RPMI8226 (cell line): Measurements from ENCODE around the gene PANX1.

Source experiments
- DNase-seq: peaks from one replicate; pipeline ENCODE4 v3.0.0-alpha.2; 2015

Gene PANX1

DNA sequence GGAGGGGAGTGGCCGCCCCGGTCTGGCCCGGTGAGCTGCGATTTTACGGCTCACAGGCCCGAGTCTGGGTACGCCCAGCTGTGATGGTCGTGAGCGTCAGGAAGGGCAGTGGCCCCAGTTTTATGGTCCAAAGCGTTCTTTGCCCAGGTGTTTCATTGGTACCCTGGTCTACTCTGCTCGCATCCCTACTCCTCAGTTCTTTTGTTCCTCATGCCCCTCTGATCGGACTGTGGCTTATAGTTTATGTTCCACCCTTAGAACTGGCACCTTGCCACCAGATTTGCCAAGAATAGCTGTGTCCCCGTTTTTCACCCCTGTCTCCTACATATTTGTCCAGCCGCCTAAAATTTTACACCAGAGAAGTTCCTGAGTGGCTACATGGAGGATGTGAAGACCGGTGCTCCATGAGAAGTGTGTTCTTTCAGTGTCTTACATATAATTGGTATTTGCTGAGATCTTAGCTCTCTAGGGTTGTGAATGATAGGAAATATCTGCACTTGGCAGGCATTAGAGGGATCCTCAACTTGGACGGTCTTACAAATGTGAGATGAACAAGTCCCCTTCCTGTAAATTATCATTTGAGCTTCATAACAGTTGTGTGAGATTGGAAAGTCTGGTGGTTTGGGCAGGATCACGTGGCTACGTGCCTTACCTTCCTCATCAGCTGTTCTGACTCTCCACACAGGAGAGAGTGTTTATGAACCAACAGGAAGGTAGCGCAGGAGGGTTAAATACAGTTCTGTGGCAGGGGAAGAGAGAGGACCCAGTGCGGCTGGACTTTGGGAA, 1.1 kb downstream of the PANX1 start:
- no peak for DNase-seq

DNA sequence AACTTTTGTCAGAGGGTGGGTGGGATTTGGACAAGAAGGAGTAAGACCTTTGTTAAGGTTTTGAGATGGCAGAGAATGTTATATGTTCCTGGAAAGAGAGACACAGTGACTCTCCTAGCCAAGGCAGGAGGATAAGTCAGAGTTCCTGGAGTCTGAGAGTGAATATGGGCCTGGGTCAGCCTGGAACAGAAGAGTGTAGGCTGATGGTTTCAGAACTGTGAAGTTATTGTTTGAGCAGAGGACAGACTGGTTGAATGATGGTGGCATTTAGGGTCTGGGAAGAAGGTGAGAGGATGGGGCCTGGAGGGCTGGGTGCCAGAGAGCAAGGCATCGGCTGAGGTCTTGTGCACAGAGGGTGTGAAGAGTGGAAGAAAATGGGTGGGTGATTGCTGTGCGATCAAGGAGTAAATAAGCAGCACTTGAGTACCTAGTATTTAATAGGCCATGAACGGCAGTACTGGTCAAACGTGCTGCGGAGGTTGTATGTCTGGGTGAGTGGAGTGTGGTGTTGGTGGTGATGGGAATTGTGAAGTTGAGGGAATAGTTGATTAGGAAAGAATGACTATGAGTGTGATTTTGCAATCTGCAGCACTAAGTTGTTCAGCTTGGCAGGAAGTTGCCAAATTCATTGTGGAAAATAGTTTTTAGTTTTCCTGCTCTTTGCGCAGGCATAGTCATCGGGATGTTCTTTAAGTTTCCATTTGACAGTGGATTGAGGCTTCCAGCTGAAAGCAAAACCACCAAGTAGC, 1.8 kb downstream of the PANX1 start:
- no peak for DNase-seq

DNA sequence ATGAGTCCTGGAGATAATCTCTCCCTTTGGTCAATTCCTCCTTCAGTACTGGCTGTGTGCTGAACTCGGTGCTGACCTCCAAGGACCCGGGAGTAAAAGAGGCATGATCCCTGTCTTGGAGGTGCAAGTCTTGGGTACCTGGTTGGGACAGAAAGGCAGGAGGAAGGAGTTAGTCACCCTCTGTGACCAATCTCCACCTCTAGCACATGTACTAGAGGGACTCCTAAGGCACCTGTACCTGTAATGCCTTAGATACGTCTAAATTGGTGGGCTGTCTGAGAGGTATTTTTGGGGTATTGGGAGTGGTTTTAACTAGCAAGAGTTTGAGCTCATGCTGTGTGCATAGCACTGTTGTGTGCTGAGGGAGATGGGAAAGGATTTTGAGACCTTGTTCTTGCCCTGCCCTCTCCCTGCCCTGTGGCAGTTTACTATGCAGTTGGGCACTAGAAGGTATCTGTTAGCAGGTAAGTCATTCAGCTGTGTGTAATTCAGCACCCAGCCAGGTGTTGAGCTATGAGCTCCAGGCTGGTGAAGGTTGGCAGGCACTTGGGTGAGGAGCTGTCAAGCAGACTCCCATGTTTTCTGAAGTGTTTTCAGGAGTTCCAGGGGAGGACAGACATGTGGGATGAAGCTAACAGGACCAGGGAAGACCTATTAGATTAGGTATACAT, 2.5 kb downstream of the PANX1 start:
- no peak for DNase-seq

DNA sequence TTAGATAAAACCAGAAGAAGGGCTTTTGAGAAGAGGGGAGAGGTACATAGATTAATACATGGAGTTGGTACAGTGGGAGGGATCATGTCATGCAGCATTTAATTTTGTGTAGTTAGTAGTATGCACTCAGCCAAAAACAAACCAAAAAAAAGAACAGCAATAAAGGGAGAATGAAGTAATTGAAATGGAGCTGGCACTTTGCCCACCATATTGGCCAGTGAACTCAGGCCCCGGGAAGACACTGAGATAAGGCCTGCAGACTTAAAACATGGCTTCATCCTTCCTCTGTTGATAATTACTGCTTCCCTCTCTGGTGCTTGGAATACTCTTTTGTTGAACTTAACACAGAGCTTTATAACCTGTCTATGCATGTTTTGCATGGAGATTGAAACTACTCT, 3.1 kb downstream of the PANX1 start:
- DNase-seq: no peak

DNA sequence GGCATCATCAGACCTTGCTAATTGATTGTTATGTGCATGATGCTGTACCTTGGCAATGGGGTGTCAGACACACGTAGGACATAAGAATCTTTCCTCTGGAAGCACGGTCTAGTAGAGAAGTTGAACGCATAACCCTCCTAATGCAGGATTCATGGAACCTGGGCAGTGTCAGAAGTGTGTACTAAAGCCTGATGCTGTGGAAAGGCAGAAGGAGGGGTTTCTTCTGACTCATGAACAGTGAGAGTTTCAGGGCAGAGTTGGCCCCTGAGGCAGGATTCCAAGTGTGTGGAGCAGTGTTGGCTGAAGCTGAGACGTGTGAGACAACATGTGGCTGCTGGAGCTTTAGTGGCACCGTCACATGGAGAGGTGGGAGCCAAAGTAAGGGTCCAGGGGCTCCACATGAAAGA, 3.5 kb downstream of the PANX1 start:
- DNase-seq: no peak

DNA sequence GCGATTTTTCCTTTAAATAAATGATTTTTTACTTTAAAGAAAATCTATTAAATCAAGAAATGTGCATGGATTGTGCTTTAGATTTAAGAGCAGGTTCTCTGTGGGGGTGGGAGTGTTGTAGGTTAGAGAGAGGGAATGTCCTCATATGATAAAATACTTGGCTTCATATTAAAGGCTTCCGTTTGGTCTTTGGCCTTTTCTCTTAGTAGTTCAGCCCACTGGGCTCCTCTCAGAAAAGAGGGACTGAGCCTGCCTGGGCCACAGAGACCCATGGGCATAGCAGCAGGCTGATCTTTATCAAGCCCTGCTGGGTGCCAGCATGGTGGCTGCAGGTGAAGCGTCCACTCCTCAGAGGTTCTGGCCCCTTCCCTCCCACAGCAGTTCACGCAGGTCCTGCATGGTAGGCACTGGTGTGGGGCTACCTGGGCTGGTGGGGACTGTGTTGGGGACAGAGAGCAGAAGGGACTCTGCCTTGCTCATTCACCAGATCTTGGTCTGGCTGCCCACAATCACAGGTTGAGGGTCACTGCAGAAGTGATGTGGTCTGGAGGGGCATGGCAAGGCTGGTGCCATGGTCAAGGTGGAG, 4.3 kb downstream of the PANX1 start:
- DNase-seq: no peak

DNA sequence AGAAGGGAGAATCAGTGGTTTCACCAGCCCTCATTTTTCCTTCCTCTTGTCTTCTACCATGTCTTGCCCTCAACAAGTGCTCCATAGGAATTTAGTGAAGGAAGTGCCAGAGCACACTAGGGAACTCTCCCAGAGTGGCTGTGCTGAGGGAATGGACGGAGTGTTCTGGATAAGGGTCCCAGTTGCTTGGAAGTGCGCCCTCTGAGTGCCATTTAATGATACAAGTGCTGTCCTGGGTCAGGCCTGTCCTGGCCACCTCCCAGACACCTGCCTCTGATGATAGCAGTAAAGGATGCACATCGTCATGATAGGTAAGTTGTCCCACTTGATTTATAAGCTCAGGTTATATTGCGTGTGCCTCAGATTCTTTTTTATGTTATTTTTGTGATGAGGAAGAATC, 5.1 kb downstream of the PANX1 start:
- DNase-seq: no peak

DNA sequence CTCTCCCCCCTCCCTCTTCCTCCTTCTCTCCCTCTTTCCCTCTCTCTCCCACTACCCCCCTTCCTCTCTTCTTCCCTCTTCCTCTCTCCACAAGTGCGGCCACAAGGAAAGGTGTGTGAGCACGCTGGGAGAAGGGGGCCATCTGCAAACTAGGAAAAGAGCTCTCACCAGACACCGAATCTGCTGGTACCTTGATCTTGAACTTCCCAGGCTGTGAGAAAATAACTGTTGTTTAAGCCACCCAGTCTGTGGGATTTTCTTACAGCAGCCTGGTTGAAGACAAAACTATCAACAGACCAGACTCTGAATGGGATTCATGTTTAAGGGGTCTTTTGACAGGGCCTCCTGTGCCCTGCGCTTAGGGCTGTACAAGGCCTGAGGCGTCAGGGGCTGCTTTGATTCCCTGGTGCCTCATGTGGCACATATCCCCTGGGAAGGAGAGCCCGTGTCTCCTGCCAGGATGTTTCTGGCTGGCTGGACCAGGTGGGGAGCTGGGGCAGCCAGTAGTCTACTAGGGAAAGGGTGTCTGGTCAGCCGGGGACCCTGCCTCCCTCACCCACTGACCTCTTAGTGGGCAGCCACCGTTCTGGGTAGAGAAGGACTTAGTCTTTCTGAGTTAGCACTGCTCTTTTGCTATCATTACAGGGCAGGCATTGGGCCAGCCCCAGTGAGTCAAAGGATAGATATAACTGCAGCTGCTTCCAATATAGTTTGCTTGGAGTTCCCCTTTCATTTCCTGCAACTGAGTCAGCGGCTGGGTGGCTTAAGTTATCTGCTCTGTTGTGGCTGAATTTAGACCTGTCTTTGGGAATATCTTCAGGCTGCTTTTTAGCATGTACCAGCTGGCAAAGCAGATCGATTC, 6.2 kb downstream of the PANX1 start:
- DNase-seq: no peak

DNA sequence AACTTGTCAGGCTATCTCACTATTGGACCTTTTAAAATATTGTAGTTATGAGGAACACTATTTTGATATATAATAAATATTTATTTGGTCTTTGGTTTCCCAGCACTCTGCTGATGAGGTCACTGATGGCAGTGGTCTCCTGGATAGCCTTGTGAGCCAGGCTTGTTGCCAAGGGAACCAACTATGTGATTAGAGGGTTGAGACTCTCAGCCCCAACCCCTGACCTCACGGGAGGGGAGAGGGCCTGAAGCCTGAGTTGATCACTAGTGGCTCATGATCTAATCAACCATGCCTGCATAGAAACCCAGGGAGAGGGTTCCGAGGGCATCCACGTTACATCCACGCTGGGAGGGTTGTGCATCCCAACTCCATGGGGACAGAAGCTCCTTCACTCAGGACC, 10.8 kb downstream of the PANX1 start:
- no peak for DNase-seq

DNA sequence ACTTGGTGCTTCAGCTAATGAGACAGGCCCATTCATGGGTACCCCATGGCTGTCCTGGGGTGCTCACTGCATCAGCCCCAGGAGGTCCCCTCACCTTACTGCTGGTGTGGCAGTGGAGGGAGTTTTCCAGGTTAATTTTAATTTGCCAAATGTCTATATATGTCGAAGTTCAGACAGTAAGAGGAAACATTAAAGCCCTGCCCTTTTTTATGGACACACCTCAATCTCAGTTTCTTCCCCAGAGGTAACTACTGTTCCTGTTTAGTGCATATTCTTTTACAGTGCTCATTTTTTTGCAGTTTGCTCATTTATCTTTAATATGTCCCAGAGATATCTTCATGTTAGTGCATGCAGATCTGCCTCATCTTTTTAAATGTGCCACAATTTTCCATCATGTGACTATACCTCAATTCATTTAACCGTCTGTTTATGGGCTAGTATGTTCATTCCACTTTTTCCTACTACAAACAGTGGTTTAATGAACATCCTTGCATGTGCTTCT, 11.6 kb downstream of the PANX1 start:
- no peak for DNase-seq

DNA sequence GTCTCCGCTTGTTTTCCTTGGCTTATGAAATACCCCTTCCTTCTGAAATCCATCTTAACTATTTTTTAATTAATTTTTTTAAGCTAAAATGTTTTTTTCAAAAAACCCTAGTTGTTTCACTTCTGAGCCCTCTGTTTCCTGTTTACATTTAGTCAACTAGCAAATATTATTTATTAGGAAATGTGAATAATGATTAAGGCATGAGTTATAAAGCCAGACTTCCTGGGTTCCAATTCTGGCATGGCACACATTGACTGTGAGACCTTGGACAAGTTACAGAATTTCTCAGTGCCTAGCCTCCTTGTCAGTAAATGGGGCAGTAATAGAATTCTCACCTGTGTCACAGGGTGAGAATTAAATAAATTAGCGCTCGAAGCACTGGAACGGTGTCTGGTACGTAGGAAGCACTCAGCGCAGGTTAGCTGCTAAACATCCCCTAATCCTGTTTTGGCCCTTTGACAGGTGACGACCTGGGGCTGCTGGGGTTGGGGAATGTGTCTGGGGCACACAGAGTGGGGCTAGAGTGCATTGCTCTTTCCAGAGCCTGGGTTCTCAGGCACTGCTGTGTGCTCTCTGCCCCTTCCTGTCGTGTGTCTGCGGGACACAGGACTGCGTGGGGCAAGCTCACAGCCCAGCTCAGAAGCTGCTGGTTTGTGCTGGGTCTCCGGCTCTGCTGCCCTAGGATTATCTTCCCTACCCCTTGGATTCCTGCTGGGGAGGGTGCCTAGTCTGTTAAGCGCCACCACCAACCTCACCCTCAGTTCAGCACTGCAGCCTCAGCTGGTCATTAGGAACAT, 13.1 kb downstream of the PANX1 start:
- no peak for DNase-seq

DNA sequence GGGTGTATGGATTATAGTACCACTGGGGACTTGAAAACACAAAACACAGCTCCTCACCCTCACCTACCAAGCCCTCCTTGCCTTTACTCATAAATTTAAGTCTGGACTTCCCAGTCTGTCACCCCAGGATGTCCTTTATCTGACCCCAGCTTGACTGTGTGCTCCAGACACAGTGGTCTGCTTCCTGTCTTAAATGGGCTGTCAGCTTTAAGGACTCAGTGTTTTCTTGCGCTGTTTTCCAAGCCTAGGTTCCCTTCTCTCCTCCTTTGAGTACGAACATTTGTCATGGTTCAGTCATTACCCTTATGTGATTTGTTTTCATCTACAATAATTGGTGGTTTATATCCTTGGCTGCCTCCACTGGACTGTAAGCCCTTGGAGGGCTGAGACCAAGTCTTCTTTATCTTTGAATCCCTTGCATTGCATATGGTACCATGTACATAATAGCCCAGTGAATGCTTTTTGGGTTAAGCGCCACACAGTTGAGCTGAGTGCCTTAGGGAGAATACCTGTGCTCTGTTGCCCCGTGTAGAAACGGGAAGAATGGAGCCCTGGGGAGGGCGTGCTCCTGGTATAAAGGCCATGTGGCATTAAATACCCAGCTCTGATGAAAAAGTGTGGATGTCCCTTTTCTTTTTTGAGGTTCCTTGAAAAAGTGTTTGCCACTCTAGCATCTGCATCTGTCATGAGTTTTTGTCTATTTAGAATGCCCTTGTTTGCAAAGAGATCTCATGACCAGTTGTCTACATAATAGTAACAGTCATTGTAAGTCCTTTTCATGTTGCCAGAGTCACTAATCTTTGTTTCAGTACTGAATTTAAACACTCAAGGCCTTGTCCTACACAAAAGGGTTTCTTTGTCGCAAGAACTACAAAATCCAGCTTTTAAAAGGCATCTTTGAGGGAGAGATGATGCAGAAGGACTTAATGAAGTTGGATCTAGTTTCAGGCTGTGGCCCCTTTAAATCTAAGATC, 14.0 kb downstream of the PANX1 start:
- no peak for DNase-seq

DNA sequence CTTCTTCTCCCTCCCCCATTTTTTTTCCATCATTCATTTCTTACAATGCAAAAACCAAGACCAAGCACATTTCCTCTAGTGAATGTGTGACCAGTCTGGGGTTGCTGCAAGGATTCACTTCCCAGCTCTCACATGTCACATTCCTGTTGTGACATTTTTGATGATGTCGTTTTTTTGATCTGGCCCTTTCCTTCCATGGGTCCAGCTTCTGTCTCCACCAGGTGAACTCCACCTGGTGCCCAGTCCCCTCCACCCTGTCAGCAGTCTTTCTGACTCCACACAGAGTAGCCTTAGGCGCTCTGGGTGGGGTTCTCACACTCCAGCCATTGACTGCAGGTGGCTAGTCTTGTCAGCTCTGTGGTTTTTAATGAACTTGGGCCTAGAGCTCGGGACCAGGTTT, 15.6 kb downstream of the PANX1 start:
- no peak for DNase-seq

DNA sequence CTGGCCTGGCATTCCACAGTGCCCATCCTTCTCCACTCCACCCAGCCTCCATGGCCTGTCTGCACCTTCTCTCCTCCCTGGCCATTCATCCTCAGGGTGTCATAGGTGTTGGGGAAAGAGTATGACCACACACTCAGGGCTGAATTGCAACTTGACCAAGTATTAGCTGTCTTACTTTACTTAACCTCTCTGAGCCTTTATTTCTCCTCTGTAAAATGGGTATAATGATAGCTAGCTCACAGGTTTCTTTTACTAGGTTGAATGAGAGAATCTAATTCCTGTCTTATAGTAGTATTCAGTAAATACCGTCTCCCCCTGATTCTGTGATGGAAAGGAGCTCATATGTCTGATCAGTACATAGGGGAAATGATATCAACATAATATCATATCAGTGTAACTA, 16.0 kb downstream of the PANX1 start:
- DNase-seq: no peak

DNA sequence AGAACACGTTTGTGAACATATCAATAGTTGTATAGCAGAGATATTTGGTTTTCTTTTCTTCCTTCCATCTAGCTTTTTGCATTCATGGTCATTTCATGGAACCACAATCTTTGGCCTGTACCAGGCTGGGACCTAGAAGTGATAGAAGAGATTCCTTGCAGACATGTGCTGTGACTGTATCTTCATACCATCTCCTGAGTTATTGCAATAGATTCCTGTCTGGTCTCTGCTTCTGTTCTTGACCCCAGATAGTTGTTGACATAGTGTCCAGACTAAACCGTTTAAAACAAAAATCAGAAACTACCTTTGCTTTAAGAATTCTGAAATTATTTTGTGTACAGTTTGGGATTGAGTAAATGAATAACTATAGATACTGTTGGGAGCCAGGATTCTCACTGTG, 16.8 kb downstream of the PANX1 start:
- no peak for DNase-seq

DNA sequence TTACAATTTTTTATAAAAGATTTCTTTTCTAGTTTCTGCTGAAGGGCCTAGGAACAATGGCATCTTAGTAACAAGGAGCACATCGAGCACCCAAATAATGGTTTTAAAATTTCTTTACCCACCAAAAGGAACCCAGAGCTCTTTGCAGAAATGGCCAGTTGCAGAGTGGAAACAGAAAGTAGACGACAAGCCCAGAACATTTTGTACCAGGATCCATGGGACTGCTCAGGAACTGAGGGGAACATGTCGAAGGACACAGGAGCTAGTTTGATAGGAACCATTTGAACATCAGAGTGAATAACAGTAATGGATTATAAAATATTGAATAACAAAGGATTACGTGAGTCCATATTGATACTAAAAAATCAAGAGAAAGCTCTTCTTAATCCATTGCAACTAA, 17.3 kb downstream of the PANX1 start:
- no peak for DNase-seq

DNA sequence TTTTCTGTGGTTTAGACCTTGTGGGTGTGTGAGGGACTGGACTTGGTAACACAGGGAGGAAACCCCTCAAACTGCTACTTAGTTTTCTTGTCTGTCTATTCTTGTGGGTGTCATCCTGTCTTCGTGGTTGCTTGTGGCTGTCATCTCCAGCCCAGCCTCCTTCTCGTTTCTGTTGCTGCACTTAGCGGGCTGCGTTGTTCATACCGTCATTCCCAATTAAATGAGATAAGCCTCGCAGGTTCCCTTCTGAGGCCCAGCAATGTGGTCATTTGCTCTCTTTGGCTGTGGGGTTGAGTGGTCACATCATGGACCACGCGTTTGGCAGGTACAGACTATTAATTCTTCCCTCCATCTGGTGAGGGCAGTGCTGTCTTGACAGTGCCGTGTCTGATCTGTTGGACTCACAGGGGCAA, 18.8 kb downstream of the PANX1 start:
- no peak for DNase-seq

DNA sequence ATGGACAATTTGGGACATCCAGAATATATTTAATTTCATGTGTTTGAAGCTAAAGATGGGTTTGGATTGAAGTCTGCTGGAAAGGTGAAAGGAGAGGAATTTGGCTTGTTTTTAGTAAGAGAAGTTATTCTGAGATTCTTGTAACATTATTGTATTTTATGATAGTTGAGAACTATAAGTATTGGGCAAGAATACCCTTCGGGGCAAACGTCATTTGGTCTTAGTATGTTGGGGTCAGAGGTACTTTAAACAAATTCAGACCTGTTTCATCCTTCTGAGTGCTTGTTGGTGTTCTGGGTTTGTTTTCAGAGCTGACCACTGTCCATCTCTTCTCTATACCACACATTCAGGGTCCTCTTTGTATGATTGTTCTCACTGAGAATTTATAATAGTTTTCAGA, 19.5 kb downstream of the PANX1 start:
- DNase-seq: no peak

DNA sequence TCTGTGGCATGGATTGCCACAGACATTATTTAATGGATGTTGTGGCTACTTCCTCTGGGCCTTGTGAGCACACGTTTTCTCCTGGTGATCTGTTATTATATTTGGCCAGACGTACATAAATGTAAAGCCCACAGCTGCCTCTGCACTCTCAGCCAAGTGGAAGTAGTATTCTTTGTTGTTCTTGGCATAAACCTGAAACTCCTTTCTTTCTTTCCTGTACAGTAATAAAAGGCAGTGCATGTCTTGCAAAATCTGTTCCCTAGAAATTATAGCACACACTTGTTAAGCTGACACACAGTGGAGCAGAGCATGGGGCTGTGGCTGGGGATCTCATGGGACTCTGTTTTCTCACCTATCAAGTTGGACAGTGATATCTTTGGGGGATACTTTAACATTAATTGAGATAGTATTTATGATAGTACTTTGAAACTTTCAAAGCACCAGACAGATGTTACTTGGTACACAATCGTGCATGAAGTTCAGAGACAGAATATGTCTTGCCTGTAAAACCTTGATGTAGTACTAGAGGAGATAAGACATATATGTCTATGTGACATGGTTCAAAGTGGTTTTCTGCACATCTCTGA, 20.9 kb downstream of the PANX1 start:
- no peak for DNase-seq

DNA sequence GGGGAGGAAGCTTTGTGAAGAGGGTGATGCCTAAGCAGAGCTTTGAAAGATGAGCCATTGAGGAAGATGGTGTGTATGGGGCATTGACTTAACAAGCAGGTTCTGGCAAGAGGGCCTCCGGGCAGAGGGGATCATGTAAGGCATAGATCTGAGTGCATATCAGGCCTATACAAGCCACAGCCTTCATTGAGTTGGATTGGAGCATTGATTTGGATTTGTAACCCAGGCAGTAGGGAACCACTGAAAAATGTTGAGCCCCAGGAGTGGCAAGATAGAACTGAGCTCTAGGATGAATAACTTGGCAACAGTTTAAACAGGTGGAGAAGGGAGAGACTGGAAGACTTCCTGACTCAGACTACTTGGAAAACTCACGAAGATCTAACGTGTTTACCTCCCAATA, 21.4 kb downstream of the PANX1 start:
- DNase-seq: no peak
